NCI-H1436 treated with DMSO at 0.1 percent for 48 hours (cell line): ENCODE results near the gene PHC2.

Source experiments
- DNase-seq: peaks from one replicate; lab custom pipeline; 2025; lab: John Stamatoyannopoulos, UW

PHC2 gene

DNA sequence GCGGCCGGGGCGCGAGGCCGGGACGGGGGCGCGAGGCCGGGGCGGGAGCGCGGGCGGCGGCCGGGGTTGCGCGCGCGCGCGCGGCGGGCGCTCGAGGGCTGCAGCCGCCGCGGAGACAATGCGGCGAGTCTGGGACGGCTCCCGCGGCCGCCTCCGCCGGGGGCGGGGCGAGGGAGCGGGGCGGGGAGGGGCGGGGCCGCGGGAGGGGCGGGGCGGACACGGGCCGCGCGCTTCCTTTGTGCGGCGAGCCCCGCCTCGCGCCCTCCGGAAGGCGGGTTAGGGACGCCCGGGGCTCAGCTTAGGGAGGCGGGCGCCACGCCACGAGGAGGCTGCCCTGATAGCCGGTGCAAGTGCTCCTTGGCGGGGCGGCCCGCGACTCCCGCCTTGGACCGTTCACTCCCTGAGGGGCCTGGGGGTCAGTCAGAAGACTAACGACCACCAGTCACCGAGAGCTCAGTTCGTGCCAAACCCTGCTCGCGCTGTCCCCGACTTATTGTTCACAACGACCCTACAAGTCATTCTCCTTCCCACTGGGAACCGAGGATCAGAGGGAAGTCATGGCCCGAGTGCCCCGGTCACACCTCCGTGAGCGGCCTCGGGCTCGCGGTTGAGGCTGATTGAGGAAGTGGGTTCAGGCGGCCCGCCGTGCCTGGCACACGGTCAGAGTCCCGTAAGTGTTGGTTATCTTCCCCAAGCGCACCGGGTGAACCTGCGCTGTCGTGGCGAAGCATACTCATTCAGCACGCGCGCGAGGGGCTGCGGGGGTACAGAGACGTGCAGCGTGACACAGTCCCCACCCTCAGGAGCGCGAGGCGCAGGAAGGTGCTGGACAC lies 80.9 kb downstream of the PHC2 start:
- peak; percentile 18 for DNase-seq

GRCh38 chr1:33349081-33349759 lies 81.7 kb downstream of the PHC2 start:
- DNase-seq: no peak

- DNase-seq: no peak
These were observed 82.2 kb downstream of the PHC2 start for GRCh38 chr1:33348676-33349080.

DNA sequence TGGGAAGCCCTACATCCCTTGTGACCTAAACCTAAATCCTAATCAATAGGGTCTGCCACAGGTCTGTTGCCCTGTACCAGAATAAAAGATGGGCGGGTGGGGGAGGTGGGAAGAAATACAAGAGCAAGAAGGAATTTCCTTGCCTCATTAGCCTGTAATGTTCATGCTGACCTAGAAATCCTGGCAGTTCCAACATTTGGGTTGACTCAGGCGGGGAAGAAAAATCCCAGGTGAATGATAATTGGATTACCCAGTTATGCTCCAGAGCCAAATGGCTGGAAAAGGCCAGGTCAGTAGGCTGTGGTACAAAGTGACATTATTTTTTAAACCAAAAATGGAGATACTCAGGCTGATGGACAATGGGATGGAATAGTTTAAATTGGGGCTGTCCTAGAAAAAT lies 82.7 kb downstream of the PHC2 start:
- DNase-seq: no peak

DNA sequence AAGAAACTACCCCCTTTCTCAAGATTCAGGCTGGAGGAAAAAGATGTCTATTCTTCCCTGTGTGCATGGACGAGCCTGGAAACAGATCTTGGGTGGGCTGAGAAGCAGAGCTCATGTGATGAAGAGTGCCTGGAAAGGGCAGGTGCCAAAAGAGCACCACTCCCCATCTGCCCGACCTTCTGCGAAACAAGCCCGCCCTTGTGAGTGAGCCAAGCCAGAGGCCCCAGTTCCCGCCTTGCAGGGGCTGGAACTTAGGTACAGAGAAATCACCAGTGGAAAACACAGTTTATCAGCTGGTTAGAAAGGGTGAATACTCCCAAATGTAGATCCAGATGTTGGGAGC lies 83.3 kb downstream of the PHC2 start:
- no peak for DNase-seq

- no peak for DNase-seq
These were observed 83.8 kb downstream of the PHC2 start for GRCh38 chr1:33346927-33347649.

DNA sequence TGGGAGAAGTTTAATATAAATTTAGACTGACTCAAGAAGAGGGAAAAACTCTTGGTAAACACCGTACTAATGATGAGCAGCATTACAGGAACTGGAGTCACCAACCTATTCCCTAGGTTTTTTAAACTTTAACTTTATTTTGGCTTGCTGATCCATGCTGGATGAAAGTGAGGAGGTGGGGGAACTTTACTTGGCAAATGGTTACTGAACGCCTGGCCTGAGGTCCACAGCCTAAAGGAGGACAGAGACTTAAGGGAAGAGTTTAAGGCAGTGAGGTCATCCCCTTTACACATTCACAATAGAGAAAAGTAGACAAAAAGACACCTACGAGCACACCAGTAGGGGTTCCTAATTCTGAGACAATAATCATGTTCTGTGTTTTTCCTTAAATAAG lies 84.4 kb downstream of the PHC2 start:
- no peak for DNase-seq

DNA sequence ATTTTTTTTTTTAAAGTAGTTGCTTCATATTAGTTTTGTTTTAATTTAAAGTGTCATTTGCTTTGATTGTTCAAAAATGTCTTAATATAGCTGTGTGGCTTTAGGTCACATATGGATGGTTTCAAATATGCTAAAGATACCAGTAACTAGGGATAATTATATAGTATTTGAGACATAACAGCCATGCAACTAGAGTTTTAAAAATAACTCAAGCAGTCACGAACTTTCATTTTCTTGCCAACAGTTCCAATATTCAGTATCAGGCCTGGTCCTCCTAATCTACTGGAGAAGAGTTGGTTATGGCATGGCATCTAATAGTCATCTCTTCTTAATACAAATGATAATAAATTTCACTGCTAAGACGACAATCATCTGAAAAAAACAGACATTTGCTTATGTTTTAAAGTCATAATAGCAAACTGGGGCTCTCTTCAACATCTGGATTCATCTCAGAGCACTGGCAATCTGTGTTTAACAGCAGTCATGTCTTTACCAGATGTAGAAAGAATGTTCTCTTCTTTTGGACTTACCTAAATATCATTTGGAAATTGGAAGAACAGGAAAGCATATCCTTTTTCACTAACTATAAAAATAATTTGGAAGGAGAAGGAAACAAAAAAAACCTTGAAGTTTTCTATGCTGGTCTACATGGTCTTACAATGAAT lies 85.9 kb downstream of the PHC2 start:
- no peak for DNase-seq

DNA sequence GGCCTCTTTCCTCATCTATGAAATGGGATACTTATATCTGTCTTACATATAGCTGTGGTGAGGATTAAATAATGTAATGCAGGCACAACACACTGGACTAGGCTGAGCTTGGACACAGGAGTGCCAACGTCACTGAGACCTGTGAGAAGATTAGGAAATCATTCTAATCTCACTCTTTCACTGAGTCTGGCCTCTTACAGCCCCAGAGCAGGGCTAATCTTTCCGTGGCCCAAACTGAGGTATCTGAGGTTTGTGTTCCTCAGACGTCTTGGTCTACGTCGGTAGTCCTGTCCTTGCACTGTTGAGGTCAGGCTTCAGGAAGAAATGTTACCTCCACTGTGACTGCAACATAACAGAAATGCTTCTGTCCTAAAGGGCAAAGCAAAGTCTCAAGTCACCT lies 87.4 kb downstream of the PHC2 start:
- DNase-seq: no peak

GRCh38 chr1:33342041-33342723 lies 88.7 kb downstream of the PHC2 start:
- DNase-seq: peak; percentile 31

GRCh38 chr1:33341190-33341589 lies 89.7 kb downstream of the PHC2 start:
- no peak for DNase-seq

- DNase-seq: no peak
These were observed 91.5 kb downstream of the PHC2 start for GRCh38 chr1:33339413-33339812.

DNA sequence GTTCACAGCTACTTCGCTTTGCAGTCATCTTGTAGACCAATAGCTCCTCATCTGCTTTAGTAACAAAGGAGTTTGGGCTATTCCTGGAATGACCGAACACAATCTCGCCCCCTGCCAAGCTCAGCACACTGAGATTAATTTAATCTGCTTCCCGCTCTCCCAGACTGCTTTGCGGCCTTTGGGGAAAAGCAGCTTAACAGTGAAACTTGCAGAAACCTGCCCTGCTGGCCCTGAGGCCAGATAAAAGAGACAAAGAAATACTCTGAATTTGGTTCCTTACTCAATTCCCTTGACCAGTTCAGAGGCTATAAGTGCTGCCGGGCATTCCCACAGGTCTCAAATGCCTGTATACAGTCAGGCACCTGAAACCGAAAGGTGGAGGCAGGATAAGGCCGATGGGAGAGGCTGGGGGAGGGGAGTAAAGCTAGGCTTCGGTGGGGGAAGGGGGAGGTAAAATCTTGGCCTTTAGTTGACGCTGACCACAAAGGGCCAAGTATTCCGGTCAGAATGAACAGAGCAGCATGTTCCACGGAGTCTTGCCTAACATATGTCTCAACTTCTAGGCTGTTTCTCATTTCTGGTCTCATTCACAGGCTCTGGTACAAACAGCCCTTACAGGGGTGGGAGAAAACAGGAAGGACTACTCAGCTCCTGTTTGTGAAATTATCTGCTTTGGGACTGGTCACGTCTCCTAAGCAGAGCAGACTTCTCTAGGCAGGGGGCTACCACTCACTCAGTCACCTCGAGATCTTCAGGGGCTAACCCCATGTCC lies 92.3 kb downstream of the PHC2 start:
- no peak for DNase-seq

DNA sequence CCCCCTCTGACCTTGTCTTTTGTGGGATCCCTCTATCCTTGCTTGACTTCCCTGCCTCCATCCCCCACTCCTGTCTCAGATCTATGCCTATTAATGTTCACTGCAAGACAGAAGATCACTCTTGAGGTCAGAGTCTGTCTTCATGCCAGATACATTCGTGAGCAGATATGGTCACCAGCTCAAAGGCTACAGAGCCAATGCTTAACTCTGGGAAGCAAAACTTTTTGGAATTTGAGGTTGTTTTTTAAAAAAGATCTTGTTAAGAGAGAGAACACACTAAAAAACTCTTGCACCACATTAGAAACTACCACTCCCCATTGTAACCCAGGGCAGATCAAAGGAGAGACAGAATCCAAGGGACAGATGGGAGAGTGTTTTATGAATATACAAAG lies 92.9 kb downstream of the PHC2 start:
- DNase-seq: no peak

- DNase-seq: no peak
These were observed 93.5 kb downstream of the PHC2 start for GRCh38 chr1:33337441-33337840.

DNA sequence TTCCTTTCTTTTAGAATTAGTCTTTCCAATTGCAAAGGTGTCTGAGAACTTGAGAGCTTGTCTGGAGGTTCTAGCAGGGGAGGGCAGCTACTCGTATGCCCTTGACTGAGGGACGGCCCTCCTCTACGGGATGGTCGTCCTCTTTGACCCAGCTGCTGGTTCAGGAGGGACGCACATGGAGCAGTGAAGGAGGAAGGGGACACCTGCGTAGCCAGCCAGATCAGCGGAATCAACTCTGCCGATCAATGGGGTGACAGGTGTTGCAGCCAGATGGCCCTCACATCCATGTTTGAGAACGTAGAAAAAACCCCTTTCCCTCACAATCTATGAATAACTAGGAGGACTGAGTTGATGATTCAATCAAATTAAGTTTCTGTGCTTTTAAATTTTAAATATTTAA lies 94.3 kb downstream of the PHC2 start:
- no peak for DNase-seq

DNA sequence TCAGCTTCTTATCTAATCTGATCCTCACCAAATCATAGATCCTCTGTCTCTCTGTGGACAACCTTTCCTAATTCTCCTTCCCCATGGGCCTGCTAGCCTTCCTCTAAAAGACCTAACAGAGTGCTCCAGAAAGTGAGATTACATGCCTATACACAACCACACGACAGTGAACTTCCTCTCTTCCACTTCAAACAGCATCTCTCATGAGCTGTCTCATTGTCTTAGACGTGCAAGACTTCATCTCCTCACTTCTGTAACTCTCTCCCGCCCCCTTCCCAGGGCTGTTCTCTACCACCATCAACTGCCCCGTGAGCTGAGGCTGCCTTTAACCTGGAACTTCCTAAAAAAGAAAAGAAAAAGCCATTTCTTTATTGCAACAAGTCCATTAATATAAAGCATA lies 95.9 kb downstream of the PHC2 start:
- DNase-seq: no peak

GRCh38 chr1:33334081-33334552 lies 96.8 kb downstream of the PHC2 start:
- DNase-seq: no peak

DNA sequence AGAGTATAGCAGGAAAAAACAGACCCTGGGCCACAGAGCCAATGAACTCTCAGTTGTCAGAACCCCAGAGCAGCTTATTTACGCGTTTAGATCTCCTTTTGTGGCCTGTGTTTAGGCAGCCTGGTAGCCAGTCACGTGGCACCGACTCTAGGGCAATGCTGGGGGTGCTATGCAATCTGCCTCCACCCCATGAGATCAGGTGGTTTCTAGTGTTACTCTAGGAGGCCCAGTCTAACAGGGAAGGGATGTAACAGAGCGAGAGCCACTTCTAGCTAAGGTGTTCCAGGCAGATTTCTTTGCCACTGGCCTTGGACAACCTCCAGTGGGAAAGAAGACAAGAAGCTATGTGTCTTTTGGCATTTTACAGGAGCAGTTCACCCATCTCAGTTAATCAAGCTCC lies 98.0 kb downstream of the PHC2 start:
- no peak for DNase-seq

DNA sequence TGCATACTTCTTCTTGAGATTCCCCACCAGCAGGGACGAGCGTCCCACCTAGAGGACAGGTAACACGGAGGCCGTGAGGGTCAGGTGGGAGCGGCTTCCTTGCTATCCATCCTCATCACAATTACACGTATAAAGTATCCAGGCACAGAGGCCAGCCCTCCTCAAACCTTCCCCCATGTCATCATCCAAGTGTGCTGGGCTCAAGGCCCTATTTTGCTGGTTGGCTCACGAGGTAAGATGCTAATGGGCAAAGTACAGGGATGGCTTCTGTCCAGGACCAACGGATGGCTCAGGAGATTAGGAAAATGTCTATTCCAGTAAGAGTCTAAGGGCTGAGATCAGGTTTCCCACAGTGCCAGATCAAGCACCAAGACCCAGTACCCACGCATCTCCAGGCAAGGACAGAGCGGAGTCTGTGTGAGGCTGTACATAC lies 98.5 kb downstream of the PHC2 start:
- DNase-seq: no peak
